GM23338 (cell line): ENCODE results near the gene RPS5.

Source experiments
- EZH2 ChIP-seq: fragments of 200-600 bp; sonication (generic); IDR thresholded peaks from one replicate; pipeline ENCODE4 v1.8.0; 2017; ENCODE audit warnings: antibody characterized with exemption, mild to moderate bottlenecking, low read depth; ENCODE audit not compliant: unreplicated experiment
- EZH2phosphoT487 ChIP-seq: fragments of 200-600 bp; sonication (generic); IDR thresholded peaks from one replicate; pipeline ENCODE4 v1.8.1; 2018; ENCODE audit warnings: antibody characterized with exemption; ENCODE audit not compliant: unreplicated experiment
- POLR2AphosphoS5 ChIP-seq: IDR thresholded peaks from 2 replicates; pipeline ENCODE4 v1.6.1; 2016; ENCODE audit warnings: antibody characterized with exemption, low read depth
- TF ChIP-seq, protein P1 (sequence below), 2 experiments: fragments of 200-600 bp in 1 of 2; sonication (generic) in 1 of 2; conservative IDR thresholded peaks; 2 replicates each; pipeline versions ENCODE4 v1.5.1 to v1.6.1; 2016 to 2017; ENCODE audit warnings: antibody characterized with exemption in 2 of 2, low read depth in 2 of 2, mild to moderate bottlenecking in 2 of 2, moderate library complexity in 1 of 2
- TF ChIP-seq, protein P2 (sequence below): IDR thresholded peaks from one replicate; pipeline ENCODE4 v1.6.1; 2018; ENCODE audit warnings: antibody characterized with exemption; ENCODE audit not compliant: unreplicated experiment

DNA sequence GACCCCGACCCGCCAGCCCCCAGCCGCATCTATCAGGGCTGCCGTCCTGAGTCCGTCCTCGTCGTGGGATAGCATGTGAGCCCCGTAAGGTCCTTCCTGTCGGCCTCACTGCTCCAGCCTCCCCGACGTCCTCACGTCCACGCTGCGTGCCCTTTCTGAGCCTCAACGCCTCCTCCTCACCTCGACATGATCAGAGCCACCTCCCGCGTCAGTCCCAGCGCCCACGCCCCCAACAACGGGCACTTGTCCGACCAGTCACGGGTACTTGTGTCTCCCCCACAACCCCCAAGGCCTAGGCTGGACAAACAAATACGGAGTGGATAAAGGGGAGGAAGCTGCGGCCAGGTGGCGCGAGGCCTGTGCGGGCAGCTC is 25.2 kb upstream of the RPS5 start:
- TF ChIP-seq POLR2AphosphoS5 (no peak), EZH2 (no peak), EZH2phosphoT487 (no peak)
- TF ChIP-seq, protein P1, sequence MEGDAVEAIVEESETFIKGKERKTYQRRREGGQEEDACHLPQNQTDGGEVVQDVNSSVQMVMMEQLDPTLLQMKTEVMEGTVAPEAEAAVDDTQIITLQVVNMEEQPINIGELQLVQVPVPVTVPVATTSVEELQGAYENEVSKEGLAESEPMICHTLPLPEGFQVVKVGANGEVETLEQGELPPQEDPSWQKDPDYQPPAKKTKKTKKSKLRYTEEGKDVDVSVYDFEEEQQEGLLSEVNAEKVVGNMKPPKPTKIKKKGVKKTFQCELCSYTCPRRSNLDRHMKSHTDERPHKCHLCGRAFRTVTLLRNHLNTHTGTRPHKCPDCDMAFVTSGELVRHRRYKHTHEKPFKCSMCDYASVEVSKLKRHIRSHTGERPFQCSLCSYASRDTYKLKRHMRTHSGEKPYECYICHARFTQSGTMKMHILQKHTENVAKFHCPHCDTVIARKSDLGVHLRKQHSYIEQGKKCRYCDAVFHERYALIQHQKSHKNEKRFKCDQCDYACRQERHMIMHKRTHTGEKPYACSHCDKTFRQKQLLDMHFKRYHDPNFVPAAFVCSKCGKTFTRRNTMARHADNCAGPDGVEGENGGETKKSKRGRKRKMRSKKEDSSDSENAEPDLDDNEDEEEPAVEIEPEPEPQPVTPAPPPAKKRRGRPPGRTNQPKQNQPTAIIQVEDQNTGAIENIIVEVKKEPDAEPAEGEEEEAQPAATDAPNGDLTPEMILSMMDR (conservative IDR thresholded peaks at IDR 0.05; ENCODE audit: low read depth in 2 of 2), result 0 out of 4 replicates have a peak, but pooled peaks of 1 of the 2 experiments have one; percentile 5
- TF ChIP-seq, protein P2, sequence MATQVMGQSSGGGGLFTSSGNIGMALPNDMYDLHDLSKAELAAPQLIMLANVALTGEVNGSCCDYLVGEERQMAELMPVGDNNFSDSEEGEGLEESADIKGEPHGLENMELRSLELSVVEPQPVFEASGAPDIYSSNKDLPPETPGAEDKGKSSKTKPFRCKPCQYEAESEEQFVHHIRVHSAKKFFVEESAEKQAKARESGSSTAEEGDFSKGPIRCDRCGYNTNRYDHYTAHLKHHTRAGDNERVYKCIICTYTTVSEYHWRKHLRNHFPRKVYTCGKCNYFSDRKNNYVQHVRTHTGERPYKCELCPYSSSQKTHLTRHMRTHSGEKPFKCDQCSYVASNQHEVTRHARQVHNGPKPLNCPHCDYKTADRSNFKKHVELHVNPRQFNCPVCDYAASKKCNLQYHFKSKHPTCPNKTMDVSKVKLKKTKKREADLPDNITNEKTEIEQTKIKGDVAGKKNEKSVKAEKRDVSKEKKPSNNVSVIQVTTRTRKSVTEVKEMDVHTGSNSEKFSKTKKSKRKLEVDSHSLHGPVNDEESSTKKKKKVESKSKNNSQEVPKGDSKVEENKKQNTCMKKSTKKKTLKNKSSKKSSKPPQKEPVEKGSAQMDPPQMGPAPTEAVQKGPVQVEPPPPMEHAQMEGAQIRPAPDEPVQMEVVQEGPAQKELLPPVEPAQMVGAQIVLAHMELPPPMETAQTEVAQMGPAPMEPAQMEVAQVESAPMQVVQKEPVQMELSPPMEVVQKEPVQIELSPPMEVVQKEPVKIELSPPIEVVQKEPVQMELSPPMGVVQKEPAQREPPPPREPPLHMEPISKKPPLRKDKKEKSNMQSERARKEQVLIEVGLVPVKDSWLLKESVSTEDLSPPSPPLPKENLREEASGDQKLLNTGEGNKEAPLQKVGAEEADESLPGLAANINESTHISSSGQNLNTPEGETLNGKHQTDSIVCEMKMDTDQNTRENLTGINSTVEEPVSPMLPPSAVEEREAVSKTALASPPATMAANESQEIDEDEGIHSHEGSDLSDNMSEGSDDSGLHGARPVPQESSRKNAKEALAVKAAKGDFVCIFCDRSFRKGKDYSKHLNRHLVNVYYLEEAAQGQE, result no peak
